DMS53 treated with DMSO at 0.1 percent for 48 hours (cell line): ENCODE measurements around the gene DRC7.

Experiments
- DNase-seq: peaks from one replicate; lab custom pipeline; 2025; ENCODE audit not compliant: unreplicated experiment; lab: John Stamatoyannopoulos, UW

Gene DRC7

DNA sequence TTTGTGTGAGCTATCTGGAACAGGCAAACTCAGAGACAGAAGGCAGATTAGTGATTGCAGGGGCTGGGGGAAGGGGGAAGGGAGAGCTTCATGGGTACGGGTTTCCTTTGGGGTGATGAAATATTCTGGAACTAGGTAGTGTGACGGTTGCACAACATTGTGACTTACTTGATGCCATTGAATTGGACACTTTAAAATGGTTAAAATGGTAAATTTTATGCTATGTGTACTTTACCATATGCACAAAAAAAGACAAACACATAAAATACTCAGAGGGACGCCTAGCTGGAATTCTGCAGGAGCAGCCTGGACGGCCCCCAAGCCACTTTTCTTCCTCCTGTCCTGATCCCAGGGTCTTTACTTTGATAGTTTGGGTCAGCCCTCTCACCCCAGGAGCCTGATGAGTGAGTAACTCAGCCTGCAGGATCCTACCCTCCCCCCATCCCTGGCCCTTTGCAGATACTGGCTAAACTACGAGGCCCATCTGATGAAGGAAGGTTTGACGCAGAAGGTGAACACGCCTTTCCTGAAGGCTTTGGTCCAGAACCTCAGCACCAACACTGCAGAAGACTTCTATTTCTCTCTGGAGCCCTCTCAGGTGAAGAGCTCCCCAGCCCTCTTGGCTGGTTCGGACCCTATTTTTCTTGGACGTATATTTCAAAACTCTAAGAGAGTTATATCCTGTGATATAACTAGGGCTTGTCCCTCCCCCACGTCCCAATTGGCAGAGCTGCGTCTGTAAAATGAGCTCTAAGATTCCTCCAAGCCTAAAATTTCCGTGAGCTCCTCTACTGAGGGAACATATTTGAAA lies 18.7 kb upstream of the DRC7 start:
- DNase-seq: no peak

DNA sequence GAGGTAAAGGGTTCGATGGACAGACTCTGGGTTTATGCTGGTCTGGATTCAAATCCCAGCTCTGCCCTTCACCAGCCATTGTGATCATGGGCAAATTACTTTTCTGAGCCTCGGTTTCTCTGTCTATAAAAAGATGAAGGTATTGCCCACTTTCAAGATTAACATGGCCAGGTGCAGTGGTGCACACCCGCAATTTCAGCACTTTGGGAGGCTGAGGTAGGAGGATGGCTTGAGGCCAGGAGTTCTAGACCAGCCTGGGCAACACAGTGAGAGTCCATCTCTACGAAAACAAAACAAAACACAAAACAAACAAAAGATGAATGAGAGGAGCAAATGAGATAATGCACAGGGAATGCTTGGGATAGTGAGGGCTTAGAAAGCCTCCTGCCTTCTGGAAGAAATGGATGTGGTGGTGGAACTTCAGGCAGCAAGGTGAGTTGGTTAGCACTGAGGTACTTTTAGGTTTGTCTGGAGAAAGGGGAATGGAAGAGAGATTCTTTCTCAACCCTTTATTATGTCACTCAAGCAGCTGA lies 18.0 kb upstream of the DRC7 start:
- DNase-seq: no peak

DNA sequence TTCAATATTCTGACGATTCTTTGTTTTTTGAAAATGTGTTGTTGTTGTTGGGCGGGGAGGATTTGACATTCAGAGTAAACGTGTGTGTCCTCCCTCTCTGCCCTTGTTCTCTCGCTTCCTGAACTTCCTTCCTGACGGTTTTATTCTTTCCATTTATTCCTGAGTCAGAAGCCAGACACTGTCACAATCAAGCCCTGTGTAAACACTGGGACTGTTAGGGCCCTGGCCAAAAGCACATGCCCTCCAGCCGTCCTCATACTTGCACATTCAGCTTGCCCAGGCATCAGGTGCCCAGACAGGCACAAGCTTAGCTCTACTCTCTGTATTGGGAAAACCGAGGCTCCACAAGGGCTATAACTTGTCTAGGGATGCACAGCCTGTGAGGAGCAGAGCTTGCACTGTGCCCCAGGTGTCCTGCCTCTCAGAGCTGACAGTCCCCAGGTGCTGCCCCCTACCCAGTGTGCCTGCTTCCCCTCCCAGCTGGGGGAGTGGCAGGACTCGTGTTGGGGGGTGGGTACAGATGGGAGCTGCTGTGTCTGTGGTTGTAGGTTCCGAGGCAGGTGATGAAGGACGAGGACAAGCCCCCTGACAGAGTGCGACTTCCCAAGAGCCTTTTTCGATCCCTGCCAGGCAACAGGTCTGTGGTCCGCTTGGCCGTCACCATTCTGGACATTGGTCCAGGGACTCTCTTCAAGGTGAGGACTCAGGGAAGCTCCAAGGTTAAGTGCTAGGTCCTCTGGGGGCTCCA lies 16.8 kb upstream of the DRC7 start:
- DNase-seq: peak; percentile 44

DNA sequence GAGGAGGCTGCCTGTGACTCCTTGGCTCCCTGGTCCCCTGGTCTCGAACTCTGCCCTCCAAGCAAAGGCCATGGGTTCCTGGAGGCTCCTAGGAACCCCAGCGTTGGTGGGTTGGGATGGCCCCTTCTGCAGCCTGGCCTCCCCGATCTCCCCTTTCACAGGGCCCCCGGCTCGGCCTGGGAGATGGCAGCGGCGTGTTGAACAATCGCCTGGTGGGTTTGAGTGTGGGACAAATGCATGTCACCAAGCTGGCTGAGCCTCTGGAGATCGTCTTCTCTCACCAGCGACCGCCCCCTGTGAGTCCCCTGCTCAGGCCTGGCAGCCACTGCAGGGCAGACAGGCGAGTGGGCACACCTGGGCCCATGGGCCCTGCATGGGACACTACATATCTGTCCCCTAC lies 15.6 kb upstream of the DRC7 start:
- DNase-seq: no peak

DNA sequence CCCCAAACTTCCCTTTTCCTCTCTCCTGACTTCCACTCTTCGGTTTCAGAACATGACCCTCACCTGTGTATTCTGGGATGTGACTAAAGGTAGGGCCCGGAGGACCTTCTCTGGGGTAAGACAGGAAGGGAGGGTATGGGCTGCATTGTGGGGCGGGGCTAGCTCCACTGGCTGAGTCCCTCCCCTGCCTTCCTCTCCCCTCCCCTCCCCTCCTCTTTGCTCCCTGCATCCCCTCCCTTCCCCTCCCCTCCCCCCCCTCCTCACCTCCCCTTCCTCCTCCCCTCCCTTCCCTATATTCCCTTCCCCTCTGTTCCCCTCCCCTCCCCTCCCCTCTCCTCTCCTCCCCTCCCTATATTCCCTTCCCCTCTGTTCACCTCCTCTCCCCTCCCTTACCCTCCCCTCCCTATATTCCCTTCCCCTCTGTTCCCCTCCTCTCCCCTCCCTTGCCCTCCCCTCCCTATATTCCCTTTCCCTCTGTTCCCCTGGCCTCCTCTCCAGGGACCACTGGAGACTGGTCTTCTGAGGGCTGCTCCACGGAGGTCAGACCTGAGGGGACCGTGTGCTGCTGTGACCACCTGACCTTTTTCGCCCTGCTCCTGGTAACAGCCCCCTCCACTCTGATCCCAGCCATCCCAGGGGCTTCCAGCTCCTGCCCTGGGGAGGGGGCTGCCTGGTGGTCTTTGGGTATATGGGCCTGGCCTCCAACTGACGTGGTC lies 14.7 kb upstream of the DRC7 start:
- no peak for DNase-seq

DNA sequence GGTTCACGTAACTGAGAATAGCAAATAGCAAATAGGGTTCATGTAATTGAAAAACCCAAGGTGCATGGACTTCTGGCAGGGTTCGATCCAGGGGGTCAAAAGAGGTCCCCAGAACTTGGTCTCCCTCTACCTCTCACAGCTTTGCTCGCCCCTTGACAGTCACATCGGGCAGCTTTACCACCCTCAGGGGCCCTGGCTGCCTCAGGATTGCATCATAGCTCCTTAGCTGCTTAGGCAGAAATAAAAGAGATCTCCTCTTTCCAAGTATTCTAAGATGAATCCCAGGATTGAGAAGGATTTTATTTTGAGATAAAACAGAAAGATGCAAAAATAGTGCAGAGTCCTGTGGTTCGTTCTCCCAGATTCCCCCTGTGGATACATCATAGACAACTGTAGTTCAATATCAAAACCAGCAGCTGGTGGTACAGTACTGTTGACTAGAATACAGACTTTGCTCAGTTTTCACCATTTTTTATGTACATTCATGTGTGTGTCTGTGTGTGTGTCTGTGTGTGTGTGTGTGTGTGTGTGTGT lies 13.7 kb upstream of the DRC7 start:
- DNase-seq: no peak

DNA sequence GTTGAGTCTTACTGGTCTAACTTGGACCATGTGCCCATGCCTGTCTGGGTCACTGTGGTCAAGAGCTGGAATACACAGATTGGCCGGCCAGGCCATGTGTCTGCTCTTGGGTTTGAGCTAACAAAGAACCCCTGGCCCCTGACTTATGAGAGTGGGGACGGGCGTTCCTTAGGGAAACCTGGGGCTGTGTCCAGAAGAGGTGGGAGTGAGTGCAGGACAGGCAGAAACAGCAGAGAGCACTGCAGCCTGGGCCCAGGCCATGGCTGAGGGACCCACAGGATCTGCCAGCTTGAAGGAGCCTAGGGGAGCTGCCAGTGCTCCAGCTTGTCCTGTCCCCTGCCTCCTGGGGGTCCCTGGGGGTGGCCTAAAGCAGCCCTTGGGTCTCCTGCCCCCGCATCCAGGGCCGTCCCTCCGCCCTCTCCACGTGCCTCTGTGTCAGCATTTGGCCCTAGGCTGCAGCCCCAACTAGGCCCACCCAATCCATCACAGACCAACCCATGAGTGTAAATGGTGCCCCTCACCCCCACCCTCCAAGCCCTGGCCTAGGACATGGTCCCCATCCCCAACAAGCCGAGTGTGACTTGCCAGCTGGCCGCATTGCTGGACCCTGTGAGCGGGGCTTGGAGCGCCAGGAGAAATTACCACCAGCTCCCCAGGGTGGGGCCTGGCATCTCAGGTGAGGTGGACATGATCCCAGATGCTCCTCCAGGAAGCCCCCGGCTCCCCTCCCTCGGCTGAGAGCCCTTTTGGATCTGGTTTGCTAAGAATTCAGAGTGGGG lies 12.5 kb upstream of the DRC7 start:
- DNase-seq: no peak

DNA sequence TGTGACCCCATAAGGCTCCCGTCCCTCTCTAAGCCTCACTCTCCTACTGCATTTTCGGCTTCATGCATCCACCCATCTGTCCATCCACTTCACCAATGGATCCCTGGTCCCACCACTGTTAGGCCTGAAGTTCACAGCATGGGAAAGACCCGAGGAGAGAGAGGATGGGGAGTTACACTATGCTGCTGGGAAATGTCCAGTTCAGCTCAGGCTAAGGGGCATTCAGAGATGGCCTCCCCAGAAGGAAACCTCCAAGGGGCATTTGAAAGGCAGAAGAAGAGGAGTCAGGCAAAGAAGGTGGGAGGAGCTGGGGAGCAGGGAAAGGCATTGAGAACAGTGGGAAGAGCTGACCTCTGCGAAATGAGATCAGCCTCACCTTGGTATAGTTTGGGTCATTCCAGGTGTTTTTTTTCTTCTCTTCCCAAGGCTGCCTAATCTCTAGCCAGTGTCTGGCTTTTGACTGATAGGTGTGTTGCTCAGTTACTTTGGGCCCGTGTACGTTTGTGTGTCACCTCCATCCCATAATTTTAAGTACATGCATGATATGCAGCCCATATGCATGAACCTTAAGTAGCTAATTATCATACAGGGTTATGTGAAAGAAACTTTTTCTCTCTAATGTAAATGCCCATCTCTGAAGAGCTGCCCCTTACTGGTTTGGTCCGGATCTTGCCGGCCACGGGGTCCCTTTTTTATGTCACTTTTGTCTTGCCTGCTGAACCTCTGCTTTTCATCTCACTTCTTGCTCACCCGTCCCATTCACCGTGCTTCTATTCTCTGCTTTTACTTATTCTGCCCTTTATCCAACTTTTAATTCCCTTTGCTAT lies 11.6 kb upstream of the DRC7 start:
- no peak for DNase-seq

DNA sequence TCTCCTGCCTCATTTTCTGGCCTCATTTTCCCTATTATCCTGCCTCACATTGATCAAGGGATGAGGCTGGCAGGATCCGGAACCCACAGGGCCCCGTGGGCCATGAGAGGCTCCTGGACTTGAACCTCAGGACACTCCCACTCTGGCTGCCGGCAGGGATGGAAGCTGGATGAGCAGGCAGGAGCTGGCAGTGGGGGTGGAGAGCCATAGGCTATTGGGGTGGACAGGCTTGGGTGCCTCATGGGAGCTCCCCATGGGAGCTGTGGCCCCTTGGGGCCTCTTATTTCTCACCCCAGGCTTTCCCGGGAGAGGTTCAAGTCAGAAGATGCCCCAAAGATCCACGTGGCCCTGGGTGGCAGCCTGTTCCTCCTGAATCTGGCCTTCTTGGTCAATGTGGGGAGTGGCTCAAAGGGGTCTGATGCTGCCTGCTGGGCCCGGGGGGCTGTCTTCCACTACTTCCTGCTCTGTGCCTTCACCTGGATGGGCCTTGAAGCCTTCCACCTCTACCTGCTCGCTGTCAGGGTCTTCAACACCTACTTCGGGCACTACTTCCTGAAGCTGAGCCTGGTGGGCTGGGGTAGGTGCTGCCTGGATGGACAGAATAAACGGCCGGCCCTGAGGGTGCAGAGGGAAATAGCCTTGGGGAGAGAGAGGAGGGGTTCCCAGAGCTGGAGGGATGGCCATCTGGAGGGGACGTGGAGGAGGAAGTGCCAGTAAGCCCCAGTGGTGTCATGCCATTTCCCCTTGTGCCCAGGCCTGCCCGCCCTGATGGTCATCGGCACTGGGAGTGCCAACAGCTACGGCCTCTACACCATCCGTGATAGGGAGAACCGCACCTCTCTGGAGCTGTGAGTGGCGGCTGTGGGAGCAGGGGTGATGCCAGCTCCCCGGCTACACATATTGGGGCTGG lies 10.7 kb upstream of the DRC7 start:
- DNase-seq: no peak

DNA sequence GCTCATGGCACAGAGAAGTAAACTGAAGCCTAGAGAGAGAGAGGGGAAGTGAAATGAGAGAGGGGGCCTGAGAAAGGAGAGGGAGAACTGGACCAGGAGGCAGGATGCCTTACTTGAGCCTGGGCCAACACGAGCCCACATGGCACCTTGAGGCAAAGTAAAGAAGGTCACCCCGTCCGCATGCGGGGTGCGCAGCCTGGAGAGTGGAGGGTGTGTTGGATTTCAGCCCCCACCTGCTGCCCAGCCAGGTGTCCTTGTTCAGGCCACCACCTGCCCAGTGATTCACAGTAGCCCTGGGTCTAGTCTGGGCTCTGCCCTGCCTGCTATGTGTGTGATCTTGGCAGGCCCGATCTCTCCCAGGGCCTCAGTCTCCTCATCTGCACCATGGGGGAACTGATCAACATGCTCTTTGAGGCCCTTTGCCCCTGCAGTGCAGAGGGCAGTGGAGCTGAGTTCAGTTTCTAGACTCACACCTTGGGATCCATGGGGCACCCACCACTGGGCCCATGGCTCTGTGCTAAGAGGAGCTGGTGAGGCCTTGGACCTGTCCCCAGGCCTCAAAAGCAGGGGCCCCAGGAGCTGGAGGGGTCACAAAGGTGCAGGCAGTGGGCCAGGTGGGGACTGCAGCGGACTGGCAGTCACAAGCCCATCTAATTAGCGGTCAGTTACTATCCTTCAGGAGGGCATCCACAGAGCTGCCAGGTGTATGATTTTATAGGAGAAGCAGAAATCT lies 9.8 kb upstream of the DRC7 start:
- DNase-seq: no peak

DNA sequence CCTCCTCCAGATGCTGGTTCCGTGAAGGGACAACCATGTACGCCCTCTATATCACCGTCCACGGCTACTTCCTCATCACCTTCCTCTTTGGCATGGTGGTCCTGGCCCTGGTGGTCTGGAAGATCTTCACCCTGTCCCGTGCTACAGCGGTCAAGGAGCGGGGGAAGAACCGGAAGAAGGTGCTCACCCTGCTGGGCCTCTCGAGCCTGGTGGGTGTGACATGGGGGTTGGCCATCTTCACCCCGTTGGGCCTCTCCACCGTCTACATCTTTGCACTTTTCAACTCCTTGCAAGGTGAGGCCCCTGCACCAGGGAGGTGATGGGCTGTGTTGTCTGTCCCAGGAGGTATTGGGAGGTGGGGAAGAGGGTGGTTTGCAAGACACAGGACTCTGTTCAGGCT lies 9.0 kb upstream of the DRC7 start:
- DNase-seq: no peak

DNA sequence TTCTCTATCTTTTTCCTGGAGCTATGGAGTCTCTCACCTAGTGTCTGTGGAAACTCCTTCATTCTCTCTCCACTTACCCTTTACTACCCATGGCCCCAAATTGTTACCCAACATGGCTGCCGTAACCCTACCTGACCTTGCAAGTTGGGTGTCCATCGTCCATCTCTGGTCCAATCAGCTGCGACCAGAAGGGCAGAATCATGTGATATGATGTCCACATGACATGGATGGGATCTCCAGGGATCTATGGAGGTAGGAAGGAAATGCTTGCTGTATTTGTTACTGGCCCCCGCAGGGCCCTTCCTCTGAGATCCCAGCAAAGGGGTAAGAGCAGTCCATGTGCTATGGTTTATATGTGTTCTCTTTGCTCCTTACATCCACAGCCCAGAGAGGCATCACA lies 8.0 kb upstream of the DRC7 start:
- DNase-seq: no peak

DNA sequence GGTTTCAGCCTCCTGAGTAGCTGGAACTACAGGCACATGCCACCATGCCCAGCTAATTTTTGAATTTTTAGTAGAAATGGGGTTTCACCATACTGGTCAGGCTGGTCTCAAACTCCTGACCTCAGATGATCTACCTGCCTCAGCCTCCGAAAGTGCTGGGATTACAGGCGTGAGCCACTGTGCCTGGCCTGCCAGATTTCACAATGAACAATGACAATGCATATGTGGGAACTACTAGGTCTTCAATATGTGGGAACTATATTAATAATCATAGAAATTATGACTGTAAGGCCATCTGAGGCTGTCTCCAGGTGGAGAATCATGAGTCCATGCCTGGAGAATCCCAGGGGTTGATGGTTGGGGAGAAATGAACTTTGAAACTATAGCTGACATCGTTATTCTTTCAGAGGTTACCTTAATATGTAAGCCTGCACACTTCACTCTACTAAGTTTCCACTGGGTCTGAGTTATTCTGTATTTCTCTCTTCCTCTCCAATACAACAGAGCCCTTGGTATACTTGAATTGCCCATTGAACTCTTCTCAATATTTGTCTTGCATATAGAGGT lies 7.2 kb upstream of the DRC7 start:
- no peak for DNase-seq

DNA sequence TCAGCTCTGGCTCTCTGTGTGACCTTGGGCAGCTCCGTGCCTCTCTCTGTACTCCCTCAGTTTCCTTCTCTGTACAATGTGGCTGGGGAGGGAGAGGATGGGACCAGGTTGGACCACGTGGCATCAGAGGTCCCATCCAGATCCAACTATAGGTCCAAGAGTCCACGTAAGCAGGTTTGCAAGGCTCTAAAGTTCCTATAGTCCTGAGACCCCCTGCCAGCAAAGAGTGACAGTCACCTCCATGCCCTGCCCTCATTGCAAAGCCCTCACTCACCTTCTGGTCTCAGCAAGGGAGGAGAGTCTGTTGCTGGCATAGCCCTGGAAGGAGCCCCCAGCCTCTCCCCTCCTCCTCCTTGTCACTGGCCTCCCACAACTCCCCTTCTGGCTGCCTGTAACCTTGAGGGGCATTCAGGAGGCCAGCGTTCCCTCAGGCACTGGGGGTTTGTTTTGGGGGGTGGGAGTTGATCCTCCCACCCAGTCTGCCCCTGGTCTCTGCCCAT lies 6.1 kb upstream of the DRC7 start:
- DNase-seq: no peak

DNA sequence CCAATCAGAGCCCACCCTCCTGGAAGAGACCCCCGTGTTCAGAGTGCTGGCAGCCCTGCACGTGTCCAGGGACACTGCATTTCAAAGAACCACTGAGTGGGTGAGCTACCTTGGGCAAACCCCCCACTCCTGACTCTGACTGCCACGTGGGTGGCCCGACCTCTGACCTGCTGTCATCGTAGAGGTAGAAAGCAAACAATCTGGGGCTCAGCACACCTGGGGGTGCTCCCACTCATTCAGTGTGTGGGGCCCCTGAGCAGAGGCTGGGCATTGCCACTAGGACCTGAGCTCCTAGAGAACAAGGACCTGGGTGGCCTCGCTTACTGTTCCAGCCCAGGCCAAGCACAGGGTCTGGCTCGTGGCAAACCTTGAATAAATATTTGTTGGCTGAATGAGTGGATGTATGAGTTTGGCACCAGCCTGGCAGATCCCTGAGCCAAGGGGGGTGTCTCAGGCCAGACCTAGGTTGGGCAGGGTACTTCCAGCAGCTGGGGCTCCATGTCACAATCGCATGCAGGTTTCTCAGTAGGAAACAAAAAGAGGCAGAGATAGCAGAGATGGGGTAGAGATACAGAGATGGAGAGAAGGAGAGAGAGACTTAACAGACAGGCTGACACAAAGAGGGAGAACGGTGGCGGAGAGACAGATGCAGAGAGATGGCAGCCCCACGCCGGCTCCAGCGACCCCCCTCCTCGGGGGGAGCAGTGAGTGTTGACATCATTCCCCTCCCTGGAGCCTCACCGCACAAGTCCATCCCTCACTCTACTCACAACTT lies 5.4 kb upstream of the DRC7 start:
- DNase-seq: no peak

DNA sequence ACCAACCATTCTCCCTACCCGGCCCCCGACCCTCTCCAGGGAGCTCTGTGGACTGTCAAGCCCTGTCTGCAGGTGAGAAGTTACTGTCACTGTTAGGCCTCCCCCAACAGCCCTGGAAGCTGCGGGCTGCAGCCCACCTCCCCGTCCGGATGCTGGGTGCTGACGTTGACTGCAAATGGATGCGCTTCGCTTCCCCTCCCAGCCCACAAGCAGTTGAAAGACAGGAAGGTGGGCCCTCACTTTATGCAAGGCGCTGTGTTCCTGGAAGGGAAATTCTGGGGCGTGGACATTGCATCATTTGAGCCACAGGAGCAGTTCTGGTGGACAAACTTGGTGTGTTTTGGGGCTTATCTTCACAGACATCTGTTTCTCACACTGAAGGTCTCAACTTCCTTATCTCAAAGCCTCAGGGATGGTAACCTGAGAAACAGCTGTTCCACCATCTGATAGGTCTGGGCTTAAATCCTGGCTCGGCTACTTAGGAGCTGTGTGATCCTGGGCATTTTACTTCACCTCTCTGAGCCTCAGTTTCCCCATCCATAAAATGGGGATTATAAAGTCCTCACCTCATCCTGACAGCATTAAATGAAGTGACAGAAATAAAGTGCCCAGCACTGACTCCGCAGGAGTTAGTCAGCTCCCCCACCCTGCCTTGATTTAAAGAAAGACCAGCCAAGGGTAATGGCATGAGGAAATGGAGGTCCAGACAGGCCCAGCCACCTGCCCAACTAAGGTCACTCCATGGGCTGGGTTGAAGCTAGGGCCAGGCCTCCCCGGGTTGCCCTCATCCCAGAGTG lies 4.6 kb upstream of the DRC7 start:
- no peak for DNase-seq
